Neural cell (in vitro differentiated cells): ENCODE measurements around the gene KSR2. TPM values are rescaled to one million over a fixed set of nuclear protein-coding genes. Genes with fewer than 3 reads are reported as not detected.

ENCODE experiments used
- H2AFZ ChIP-seq: fragments of 200-600, 300-800 bp; sonication (generic), shearing (Covaris generic); 2 replicates; pipeline ENCODE4 v1.6.0; 2014; ENCODE audit warnings: low read depth, mild to moderate bottlenecking, antibody characterized with exemption, low read length, moderate library complexity
- H3F3A ChIP-seq: fragments of 200-600 bp; shearing (Covaris generic); 2 replicates; pipeline ENCODE4 v1.6.1; 2016; ENCODE audit warnings: mild to moderate bottlenecking, moderate library complexity, mixed read lengths, antibody characterized with exemption, low read length; ENCODE audit not compliant: insufficient read depth, poor library complexity, severe bottlenecking
- H3K27ac ChIP-seq: fragments of 200-600, 300-800 bp; sonication (generic), shearing (Covaris generic); 2 replicates; pipeline ENCODE4 v1.5.1; 2014; ENCODE audit warnings: mild to moderate bottlenecking, low read length, moderate library complexity
- H3K27me3 ChIP-seq: fragments of 300-800, 200-600 bp; sonication (generic), shearing (Covaris generic); 2 replicates; pipeline ENCODE4 v1.6.0; 2014; ENCODE audit warnings: mild to moderate bottlenecking, low read depth, low read length, moderate library complexity; ENCODE audit not compliant: insufficient read depth
- H3K36me3 ChIP-seq: fragments of 300-800, 200-600 bp; sonication (generic), shearing (Covaris generic); 2 replicates; pipeline ENCODE4 v1.5.1; 2014; ENCODE audit warnings: mild to moderate bottlenecking, antibody characterized with exemption, low read length, moderate library complexity; ENCODE audit not compliant: insufficient read depth
- H3K4me2 ChIP-seq: fragments of 300-800, 200-600 bp; sonication (generic), shearing (Covaris generic); 2 replicates; pipeline ENCODE4 v1.6.0; 2014; ENCODE audit warnings: mild to moderate bottlenecking, low read length
- H3K4me3 ChIP-seq: fragments of 300-800, 200-600 bp; sonication (generic), shearing (Covaris generic); 2 replicates; pipeline ENCODE4 v1.5.1; 2014; ENCODE audit warnings: mild to moderate bottlenecking, low read length, moderate library complexity
- H3K79me2 ChIP-seq: fragments of 200-600 bp; shearing (Covaris generic); replicated peaks from 2 replicates; pipeline ENCODE4 v1.6.0; 2014; ENCODE audit warnings: mild to moderate bottlenecking, low read length, moderate library complexity; ENCODE audit not compliant: insufficient read depth
- H3K9ac ChIP-seq: fragments of 300-800, 200-600 bp; sonication (generic), shearing (Covaris generic); 2 replicates; pipeline ENCODE4 v1.6.1; 2016; ENCODE audit warnings: mild to moderate bottlenecking, low read length, mixed read lengths
- H3K9me2 ChIP-seq: fragments of 200-600 bp; shearing (Covaris generic); 2 replicates; pipeline ENCODE4 v1.6.1; 2016; ENCODE audit warnings: mild to moderate bottlenecking, low read length, mixed read lengths; ENCODE audit not compliant: insufficient read depth
- H3K9me3 ChIP-seq: fragments of 200-600, 300-800 bp; sonication (generic), shearing (Covaris generic); 2 replicates; pipeline ENCODE4 v1.6.1; 2016; ENCODE audit warnings: mild to moderate bottlenecking, mixed run types, low read length, moderate library complexity, mixed read lengths
- H4K20me1 ChIP-seq: fragments of 200-600 bp; shearing (Covaris generic); 2 replicates; pipeline ENCODE4 v1.6.1; 2016; ENCODE audit warnings: mild to moderate bottlenecking, mixed run types; ENCODE audit not compliant: insufficient read depth
- EP300 ChIP-seq: fragments of 450-650 bp; conservative IDR thresholded peaks from 2 replicates; pipeline ENCODE4 v1.6.1; 2014; ENCODE audit warnings: antibody characterized with exemption, mild to moderate bottlenecking, moderate library complexity; ENCODE audit not compliant: poor library complexity, severe bottlenecking
- EZH2 ChIP-seq: fragments of 200-600, 300-800 bp; shearing (Covaris generic), sonication (generic); IDR thresholded peaks from 2 replicates; pipeline ENCODE4 v1.6.1; 2014; ENCODE audit warnings: antibody characterized with exemption, low read length, borderline replicate concordance, mild to moderate bottlenecking; ENCODE audit not compliant: insufficient read depth, poor library complexity, severe bottlenecking
- MXI1 ChIP-seq: fragments of 450-650 bp; conservative IDR thresholded peaks from 2 replicates; pipeline ENCODE4 v1.6.1; 2014; ENCODE audit warnings: antibody characterized with exemption, mild to moderate bottlenecking; ENCODE audit not compliant: poor library complexity, severe bottlenecking
- POLR2AphosphoS5 ChIP-seq: IDR thresholded peaks from 2 replicates; pipeline ENCODE4 v1.6.1; 2012
- RAD21 ChIP-seq: fragments of 450-650 bp; conservative IDR thresholded peaks from 2 replicates; pipeline ENCODE4 v1.6.1; 2014; ENCODE audit warnings: antibody characterized with exemption, mild to moderate bottlenecking, moderate library complexity
- REST ChIP-seq: IDR thresholded peaks from 2 replicates; pipeline ENCODE4 v1.6.1; 2012; ENCODE audit warnings: borderline replicate concordance
- SMC3 ChIP-seq: fragments of 450-650 bp; conservative IDR thresholded peaks from 2 replicates; pipeline ENCODE4 v1.6.1; 2014; ENCODE audit warnings: antibody characterized with exemption, mild to moderate bottlenecking, moderate library complexity; ENCODE audit not compliant: poor library complexity
- TAF1 ChIP-seq: IDR thresholded peaks from 2 replicates; pipeline ENCODE4 v1.6.1; 2012; ENCODE audit warnings: low read depth
- polyA plus RNA-seq: library from polyadenylated mRNA; depleted of rRNA; stranded (reverse); fragments of >200 nt; gene quantifications from 2 replicates; pipeline ENCODE4 v1.2.3, GENCODE V29; 2014
- TF ChIP-seq, protein P1 (sequence below): fragments of 450-650 bp; IDR thresholded peaks from 2 replicates; pipeline ENCODE4 v1.5.1; 2014; ENCODE audit warnings: antibody characterized with exemption, mild to moderate bottlenecking, moderate library complexity; ENCODE audit not compliant: poor library complexity, severe bottlenecking

KSR2 gene
- polyA plus RNA-seq, 1 donor from 2014 or later = 3.0 TPM

GRCh38 chr12:117792877-117793424, 175.8 kb downstream of the KSR2 start:
- Histone ChIP-seq H3K9ac (no peak overlapping the region), H3K36me3 (no peaks in the 10 kb centered on the region), H3K9me3 (no peaks in the 10 kb centered on the region), H3K4me3 (no peak overlapping the region), H3F3A (no peaks in the 10 kb centered on the region), H3K4me2 (no peak overlapping the region), H3K27me3 (no peaks in the 10 kb centered on the region), H2AFZ (no peak overlapping the region), H3K27ac (no peak overlapping the region), H3K9me2 (no peaks in the 10 kb centered on the region), H3K79me2 (no peaks in the 10 kb centered on the region), H4K20me1 (no peaks in the 10 kb centered on the region)
- no peak for TF ChIP-seq POLR2AphosphoS5
- TF ChIP-seq MXI1 = no peak
- no peak for TF ChIP-seq EZH2
- TF ChIP-seq RAD21 = no peak
- TF ChIP-seq SMC3 = no peak
- no peak for TF ChIP-seq TAF1
- TF ChIP-seq EP300 = no peak
- TF ChIP-seq REST = no peak
- TF ChIP-seq, protein P1, sequence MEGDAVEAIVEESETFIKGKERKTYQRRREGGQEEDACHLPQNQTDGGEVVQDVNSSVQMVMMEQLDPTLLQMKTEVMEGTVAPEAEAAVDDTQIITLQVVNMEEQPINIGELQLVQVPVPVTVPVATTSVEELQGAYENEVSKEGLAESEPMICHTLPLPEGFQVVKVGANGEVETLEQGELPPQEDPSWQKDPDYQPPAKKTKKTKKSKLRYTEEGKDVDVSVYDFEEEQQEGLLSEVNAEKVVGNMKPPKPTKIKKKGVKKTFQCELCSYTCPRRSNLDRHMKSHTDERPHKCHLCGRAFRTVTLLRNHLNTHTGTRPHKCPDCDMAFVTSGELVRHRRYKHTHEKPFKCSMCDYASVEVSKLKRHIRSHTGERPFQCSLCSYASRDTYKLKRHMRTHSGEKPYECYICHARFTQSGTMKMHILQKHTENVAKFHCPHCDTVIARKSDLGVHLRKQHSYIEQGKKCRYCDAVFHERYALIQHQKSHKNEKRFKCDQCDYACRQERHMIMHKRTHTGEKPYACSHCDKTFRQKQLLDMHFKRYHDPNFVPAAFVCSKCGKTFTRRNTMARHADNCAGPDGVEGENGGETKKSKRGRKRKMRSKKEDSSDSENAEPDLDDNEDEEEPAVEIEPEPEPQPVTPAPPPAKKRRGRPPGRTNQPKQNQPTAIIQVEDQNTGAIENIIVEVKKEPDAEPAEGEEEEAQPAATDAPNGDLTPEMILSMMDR = no peak

DNA sequence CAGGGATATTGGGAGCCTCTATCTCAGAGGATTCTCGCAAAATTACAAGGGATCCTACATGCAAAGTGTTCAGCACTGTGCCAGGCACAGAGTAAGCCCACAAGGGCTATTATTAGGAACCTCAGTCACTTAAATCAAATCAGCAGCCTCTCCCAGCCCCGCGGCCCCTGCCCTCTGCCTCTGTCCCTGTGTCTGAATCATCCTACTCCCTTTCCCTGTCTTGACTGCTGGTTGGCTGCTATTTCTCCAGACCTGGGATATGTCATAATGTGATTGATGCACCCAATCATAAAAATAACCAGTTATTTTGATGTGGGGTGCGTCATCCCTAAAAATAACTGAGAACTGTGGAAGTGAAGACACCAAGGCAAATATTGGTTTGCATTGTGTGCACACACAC, 176.3 kb downstream of the KSR2 start:
- H3K4me3 ChIP-seq = no peak overlapping the region

More for the DNA sequence above, 176.3 kb downstream of the KSR2 start:
- Histone ChIP-seq H3K79me2 (no peaks in the 10 kb centered on the region), H4K20me1 (no peaks in the 10 kb centered on the region), H3K9me2 (no peaks in the 10 kb centered on the region), H3K36me3 (no peaks in the 10 kb centered on the region), H3F3A (no peaks in the 10 kb centered on the region), H3K27ac (no peak overlapping the region), H3K9ac (no peak overlapping the region), H3K27me3 (no peaks in the 10 kb centered on the region), H3K9me3 (no peaks in the 10 kb centered on the region), H2AFZ (no peak overlapping the region), H3K4me2 (no peak overlapping the region)
- TF ChIP-seq, protein P1 = no peak
- TF ChIP-seq MXI1 (no peak), POLR2AphosphoS5 (no peak), EZH2 (no peak), EP300 (no peak), TAF1 (no peak), REST (no peak), RAD21 (no peak), SMC3 (no peak)
